Hepatocyte (in vitro differentiated cells): Measurements from ENCODE around the gene CTR9.

Experiments
- CTCF ChIP-seq: fragments of 200-600 bp; sonication (generic); IDR thresholded peaks from 2 replicates; pipeline ENCODE4 v1.5.1; 2016; ENCODE audit warnings: antibody characterized with exemption, mild to moderate bottlenecking; ENCODE audit not compliant: poor library complexity
- EZH2 ChIP-seq: fragments of 200-600 bp; sonication (generic); IDR thresholded peaks from 2 replicates; pipeline ENCODE4 v1.6.1; 2016; ENCODE audit warnings: antibody characterized with exemption, mild to moderate bottlenecking, borderline replicate concordance
- EZH2phosphoT487 ChIP-seq: fragments of 200-600 bp; sonication (generic); IDR thresholded peaks from one replicate; pipeline ENCODE4 v1.6.1; 2018; ENCODE audit warnings: antibody characterized with exemption, mild to moderate bottlenecking, low read depth, moderate library complexity; ENCODE audit not compliant: unreplicated experiment, severe bottlenecking

- TF ChIP-seq CTCF (no peak), EZH2phosphoT487 (no peak), EZH2 (no peak)
Observed at GRCh38 chr11:10813945-10814344, 62.9 kb downstream of the CTR9 start.
